GM23248 (cell line): ENCODE measurements around the gene SERPINA12.

ENCODE experiments used
- EZH2 ChIP-seq: fragments of 200-600 bp; sonication (generic); IDR thresholded peaks from 2 replicates; pipeline ENCODE4 v1.6.1; 2018; ENCODE audit warnings: antibody characterized with exemption, mild to moderate bottlenecking; ENCODE audit not compliant: insufficient read depth, poor library complexity, severe bottlenecking
- EZH2phosphoT487 ChIP-seq: fragments of 200-600 bp; sonication (generic); IDR thresholded peaks from 2 replicates; pipeline ENCODE4 v1.6.1; 2018; ENCODE audit warnings: antibody characterized with exemption, moderate library complexity, mild to moderate bottlenecking, low read depth; ENCODE audit not compliant: insufficient read depth

DNA sequence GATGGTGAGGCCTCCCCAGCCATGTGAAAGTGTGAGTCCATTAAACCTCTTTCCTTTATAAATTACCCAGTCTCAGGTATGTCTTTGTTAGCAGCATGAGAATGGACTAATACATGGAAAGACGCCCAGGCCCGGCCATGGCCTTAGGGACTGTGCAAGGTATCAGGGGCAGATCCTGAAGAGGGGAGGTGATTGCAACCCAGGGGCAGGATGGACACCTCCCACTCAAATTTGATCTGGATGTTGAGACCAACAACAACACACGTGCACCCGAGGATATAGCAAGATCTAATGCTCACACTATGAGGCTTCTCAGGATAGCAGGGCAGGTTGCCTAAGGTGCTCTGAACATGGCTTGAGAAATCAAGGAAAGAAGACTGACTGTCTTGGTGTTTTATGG lies 38.5 kb upstream of the SERPINA12 start:
- TF ChIP-seq EZH2, result no peak
- no peak for TF ChIP-seq EZH2phosphoT487
